Measurements from ENCODE around the gene GAS2L2.
"Not testable (repeated sequence)": the region's sequence is repeated elsewhere in the genome, so short reads cannot be mapped to it uniquely, and the experiment has no call there.

The GAS2L2 gene

DNA sequence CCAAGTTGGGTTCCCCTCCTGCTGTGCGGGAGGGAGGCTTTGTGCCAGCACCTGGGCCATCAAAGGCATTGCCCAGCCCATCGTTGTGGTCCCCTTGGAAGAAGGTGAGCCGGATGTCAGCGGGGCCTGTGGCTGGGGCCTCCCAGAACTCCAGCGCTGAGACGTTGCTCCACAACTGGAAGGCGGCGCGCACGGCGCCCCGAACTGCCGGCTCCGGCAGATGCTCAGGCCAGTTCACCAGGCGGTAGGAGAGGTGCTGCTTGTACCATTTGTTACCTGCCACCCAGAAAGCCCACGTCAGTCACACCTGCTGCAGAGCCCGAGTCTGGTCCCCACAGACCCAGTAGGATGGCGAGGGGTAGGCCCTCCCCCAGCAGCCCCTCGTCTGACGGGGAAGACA is 20.1 kb upstream of the GAS2L2 start:
- DNase-seq, result no peak

DNA sequence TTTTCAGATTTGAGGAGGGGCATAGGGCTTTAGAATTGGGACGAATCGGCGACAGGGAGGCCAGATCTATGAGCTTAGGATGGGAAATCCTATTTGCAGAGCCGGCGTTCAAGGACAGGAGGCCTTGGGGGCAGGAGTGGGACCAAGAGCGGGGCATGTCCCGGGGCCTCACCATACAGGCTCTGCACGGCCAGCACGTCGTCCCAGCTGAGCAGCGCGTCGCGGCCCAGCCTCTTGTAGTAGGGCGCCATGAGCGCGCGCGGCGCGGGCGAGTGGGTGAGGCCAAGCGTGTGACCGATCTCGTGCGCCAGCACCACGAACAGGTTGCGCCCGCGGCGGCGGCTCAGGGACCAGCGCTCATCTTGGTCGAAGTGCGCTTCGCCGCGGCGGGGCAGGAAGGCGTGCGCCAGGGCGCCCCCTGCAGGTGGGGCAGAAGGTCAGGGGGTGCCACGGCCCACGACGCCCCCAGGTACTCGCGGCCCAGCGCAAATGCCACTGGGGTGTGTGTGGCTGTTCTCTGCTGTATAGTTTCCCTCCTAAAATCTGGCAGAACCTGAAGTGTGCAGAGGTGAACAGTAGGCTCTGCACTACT is 17.0 kb upstream of the GAS2L2 start:
- DNase-seq, result no peak

DNA sequence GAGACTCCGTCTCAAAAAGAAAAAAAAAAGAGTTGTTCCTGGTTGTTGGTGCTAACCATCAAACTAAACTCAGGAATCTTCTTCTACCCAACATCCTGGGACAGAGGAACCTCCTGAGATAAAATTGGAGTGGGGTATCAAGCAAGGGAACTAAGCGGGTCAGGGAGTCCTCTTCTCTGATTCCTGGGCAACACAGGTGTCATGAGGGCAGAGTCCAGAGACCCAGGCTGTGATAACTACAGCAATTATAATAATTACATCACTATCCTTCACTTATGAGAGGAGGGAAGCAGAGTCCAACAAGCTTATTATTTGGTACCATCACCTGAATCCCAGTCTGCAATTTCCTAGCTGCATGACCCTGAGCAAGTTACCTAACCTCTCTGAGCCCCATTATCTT is 15.8 kb upstream of the GAS2L2 start:
- DNase-seq, result no peak

DNA sequence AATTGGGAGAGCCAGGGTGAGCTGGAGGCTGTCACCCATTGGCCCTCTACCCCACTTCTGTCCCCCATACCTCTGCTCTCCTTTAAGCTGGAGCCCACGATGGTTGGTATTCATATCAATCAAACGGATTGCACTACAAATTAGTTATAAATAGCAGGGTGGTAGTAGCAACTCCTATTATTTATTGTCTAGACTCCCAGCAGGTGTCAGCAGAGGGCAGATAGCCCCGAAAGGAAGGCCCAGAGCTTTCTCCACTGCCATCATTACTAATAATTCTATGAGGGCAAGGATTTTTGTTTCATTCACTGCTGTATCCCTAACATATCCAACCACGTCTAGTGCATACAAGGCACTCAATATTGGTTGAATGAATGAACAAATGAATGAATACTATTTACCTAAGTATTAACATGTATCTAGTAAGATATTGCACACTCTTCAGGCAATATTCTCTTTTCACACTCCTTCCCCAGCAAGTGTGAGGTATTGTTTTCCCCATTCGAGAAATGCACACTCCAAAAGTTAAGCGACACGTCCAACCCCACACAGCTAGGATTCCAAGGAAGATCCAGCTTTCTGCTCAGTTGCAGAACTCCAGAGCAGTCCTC is 14.0 kb upstream of the GAS2L2 start:
- peak in 1 of 2 donors; percentile 37 for DNase-seq

DNA sequence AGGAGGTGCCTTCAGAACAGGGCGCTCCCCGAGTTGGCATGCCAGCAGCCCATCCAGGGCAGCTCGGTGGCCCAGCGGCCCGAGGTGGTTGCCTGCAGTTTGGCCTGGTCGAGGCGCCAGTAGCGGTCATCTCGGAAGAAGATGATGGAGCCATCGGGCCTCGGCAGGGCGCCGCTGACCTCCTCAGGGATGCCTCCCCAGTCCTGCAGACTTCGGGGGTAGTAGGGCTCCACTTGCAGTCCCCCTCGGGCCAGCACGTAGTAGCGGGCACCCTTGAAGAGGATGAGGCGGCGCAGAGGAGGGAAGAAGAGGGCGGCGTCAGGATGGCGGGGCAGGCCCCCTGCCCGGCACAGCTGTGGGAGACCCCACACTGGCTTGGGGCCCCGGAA is 13.4 kb upstream of the GAS2L2 start:
- no peak for DNase-seq

DNA sequence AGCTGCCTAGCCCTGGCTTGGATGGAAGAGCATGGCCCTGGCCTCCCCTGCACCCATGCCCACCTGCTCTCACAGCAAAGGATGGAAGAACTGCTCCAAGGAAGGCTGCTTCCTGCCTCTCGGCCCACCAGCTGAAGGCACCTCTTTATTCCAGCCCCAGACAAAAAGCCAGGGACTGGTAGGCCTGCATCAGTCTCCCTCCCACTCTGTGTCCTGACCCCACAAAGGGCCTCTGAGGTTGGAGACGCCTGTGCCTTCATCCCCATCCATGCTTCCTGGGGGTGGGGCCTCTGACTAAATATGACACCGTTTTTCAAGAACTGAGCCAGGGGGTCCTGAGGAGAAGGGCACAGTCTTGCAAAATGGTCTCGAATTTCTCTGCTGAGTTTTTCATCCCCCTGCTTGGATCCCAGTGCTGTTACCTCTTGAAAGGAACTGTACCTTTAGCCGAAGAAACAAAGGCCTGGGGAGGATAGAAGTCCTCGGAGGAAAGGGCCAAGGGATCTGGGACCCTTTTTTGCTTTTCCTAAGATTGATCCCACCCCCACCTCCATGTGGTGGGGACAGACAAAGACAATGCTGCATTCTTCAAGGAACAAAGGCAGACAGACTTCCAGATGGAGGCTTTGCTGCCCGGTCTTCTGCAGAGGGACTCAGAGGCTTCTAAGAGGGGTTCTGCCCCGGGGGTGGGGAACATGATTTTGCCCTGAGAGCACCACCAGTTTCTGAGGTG is 12.9 kb upstream of the GAS2L2 start:
- no peak for DNase-seq

DNA sequence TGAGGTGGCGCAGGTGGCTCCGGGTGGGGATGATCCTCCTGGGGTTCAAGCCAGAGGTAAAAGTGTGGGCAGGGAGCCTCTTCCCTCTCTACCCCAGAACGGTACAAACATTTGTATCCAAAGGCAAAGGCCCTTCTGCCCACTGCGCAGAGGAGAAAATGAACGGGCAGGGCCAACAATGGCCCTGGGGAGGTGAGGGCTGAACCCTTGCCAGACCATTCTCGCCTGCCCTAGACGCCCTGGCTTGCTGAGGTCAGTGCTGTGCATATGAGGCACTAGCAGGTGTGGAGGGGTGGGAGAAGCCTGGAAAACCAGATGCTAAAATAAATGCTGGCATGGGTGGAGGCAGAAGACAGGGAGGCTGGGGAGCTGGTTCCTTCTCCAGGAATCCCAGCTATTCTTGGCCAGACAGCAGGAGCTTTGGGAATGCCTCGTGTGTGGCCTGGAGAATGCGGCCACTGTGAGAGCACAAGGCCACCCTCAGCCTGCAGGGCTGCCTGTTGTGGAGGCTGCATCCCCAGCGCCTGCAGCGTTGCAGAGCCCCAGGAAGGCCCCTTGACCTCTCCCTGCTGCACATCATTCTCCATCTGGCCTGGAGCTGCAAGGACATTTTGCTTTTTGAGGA is 12.2 kb upstream of the GAS2L2 start:
- no peak for DNase-seq

DNA sequence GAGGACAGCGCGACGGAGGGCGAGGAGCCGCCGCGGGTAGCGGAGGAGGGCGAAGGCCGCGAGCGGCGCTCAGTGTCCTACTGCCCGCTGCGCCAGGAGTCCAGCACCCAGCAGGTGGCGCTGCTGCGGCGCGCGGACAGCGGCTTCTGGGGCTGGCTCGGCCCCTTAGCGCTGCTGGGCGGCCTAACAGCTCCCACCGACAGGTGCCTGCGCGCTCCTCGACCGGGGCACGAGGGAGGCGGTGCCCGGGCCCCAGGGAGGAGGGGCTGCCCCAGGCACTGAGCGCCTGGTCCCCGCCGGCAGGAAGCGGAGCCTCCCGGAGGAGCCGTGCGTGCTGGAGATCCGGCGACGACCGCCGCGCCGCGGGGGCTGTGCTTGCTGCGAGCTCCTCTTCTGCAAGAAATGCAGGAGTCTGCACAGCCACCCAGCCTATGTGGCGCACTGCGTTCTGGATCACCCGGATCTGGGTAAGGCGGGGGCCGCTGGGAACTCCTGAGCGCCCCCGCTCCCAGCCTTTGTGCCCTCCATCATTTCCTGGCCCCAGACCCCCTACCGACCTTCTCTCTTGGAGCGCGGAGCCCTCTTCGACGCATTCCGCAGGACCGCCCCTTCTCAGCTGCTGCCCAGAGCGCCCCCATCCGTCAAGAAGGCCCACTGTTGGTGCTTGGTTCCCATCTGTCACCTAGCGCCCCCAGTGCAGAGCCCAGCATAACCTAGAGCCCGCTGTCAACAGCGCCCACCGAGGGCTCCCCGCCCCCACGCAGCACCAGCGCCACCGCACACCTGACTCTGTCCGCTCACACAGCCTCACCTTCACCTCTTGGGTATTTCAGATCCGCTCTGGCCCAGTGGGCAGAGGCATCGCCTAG is 11.3 kb upstream of the GAS2L2 start:
- DNase-seq, result peak; percentile 76 to 93

DNA sequence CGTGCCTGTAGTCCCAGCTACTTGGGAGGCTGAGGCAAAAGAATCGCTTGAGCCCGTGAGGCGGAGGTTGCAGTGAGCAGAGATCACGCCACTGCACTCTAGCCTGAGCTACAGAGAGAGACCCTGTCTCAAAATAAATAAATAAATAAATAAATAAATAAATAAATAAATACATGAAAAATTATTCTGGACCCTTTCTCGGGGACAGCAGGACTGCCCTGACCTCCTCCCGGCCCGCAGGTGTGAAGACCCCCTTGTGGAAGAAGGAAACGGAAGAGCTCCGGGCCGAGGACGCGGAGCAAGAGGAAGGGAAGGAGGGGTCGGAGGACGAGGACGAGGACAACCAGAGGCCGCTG is 10.7 kb upstream of the GAS2L2 start:
- DNase-seq, result no peak

DNA sequence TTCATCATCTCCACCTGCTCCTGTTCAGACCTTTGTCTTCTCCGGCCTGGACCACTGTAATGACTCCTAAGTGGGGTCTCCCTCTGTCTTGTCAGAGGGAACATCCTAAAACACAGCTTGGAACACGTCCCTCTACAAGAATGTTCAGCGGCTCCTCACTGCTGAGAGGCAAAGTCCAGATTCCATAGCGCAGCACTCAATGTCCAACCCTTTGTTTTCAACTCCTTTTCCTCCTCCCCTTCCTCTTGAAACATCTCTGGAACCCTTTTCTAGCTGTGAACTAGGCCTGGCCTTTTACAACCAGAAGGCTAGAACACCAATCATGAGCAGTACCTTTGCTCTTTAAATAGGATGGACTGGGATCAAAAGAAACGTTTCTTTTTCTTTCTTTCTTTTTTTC is 8.6 kb upstream of the GAS2L2 start:
- no peak for DNase-seq

DNA sequence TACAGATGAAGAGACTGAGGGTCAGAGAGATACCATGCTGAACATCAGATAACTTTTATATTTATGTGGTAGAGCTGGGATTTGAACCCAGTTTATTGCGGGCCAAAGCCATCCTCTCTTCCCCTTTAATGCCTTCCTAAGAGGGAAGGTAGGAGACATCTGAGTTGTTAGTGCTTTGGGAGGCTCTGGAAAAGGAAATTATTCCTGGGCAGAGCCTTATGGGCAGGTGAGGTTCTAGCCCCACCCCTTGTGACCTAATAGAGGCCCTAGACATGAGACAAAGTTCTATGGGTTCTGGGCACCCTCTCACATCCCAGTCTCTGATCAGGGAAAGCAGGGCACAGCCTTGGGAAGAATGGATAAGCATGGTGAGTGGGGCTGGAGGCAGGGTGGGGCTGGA is 7.5 kb upstream of the GAS2L2 start, which contains the start of gene C17orf50:
Gene C17orf50 (plus strand): TSS at position 301 of the 400 bp plus-strand sequence. CDS start 55 bp downstream, at position 356.
- DNase-seq, result no peak

DNA sequence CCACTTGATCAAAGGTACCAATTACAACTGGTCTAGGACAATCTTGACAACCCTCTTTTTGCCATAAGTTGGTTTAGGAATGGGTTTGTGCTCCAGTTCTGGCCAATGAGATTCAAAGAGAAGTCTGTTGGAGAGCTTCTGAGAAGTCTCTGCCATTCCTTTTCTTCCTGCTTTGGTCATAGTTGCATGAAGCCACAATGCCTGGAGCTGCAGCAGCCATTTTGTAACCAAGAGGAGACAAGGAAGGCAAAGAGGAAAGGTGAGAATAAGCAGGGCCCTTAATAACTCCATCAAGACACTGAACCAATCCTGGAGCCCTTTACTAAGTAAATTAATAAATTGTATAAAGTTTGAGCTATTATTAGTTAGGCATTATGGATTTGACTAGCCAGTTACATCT is 4.2 kb upstream of the GAS2L2 start:
- no peak for DNase-seq

DNA sequence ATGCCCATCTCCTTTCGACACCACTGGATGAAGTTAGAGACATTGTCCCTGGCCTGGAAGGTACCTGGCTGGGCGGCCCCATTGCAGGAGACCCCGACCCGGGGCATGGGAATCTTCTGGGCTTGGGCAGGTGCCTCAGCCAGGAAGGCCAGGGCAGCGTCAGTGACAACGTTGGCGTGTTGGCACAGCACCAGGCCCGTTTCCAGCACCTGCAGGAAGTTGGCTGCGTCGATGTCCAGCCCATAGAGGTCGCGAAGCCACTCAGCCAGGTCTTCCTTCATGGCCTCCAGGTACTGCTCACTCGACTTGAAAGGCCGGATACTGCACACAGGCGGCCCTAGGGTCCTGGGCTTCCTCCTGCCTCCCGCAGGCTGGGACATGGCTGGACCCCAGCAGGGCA is 568 bp downstream of the GAS2L2 start:
- DNase-seq, result no peak

DNA sequence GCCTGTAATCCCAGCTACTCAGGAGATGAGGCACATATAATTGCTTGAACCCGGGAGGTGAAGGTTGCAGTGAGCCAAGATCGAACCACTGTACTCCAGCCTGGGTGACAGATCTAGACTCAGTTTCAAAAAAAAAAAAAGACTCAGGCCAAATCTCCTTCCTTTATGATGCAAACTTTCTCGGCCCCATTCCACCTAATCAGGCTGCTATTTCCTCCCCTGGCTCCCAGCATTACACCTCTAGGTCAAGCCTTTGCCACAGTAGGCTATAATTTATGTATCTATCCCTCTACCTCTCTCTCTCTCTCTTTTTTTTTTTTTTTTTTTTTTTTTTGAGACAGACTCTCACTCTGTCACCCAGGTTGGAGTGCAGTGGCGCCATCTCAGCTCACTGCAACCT is 1.5 kb downstream of the GAS2L2 start:
- DNase-seq, result not testable (repeated sequence)

DNA sequence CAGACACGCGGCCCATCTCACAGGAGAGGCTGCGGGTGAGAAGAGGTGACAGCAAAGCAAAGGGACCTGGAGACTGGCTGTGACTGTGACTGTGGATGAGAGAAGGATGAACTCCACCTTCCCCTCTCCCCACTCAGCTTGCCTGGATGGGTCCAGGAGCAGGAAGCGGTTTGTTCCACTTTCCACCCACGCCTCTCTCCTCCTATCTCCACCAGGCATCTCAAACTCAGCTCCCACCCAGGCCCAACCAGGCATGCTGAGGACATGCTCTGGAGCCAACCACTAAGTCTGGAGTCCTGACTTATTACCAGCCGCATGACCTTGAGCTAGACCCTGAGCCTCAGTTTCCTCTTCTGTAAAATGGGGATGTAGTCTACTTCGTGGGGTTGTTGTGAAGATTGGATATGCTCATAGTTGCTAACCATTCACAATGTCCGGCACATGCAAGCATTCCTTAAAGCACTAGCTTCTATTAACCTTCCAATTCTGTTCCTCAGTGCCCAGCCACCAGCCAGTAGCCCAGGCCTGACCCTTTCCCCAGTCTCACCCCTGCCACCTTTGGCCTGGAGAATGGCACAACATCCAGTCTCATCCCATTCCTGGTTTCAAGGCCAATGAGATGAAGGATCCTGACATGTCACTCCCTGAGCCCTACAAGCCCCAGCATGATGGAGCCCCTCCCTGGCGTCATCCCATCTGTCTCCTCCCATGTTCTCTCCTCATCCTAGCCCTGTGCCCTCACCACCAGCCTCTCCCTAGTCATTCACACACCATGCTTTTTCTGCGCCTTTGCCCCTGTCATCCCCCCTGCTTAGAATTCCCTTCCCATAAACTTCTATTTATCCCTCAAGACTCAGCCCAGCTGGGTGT is 2.3 kb downstream of the GAS2L2 start:
- DNase-seq, result no peak

DNA sequence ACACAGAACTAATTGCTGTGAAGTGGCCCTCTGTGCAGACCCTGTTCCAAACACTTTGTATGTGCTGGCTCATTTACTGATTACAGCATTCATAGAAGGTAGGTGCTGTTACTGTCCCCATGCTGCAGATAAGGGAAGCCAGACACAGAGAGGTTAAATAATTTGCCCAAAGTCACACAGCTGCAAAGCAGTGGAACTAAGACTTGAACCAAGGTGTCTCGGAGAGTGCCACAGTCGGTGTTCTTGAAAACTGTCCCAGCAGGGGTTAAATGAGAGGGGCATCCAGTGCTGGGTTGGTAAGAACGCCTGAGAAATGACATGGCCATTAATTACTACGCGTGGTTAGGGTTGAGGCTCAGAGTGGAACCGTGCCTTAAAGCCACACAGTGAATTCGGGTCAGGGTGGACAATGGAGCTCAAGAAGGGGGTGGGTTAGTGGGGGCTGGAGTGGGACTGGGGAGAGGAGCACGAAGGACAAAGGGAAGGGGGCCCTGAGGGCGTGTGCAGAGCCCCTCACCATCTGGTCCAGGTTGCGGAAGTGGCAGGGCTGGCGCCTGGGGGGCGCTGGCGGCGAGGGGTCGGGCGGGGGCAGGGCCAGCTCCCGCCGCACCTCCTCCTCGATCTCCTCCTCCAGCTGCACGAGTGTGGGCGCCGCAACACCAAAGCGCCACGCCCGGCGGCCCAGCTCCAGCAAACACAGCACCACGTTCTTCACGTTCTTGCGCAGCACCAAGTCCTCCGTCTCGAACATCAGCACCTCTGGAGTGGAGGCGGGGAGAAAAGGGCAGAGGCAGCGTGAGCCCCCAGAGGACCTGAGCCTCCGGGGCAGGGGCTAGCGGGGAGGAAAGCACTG is 3.3 kb downstream of the GAS2L2 start:
- no peak for DNase-seq

DNA sequence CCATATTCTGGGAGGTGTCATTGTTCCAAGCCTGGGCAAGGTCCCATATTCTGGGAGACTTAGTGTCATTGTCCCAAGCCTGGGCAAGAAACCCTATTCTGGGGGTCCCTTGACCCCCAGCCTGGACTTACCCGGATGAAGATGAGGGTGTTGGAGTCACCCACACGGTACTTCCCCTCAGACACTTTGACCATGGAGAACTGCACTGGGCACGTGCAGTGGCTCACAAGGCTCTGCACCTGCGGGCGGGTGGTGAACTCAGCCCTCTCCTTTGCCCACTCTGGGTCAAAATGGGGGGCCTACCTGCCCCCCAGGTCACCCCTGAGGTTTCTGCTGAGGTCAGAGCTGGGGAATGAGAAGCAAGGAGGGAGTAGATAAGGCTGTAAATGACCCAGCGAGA is 4.1 kb downstream of the GAS2L2 start:
- DNase-seq, result no peak

DNA sequence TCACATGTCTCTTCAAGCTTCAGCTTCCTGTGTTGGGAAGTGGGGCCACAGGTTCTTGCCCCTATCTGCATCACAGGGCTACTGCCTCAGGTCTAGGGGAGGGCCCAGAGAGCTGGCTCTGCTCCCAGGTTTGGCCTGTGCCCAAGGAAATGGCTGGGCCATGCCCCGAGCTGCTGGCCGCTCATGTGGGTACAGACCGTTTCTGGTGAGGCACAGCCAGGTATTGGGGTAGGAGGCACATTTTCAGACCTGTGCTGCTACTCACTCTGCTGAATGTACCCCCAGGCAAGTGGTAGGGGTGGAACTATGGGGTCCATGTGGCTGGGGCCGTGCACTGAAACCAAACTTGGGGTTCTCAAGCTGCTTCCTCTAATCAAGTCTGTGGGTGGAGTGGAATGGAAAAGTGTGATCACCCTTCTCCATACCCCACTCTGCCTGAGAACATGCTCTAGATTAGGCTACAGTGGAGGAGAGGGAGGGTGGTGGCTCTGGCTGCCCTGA is 4.6 kb downstream of the GAS2L2 start:
- DNase-seq, result no peak

DNA sequence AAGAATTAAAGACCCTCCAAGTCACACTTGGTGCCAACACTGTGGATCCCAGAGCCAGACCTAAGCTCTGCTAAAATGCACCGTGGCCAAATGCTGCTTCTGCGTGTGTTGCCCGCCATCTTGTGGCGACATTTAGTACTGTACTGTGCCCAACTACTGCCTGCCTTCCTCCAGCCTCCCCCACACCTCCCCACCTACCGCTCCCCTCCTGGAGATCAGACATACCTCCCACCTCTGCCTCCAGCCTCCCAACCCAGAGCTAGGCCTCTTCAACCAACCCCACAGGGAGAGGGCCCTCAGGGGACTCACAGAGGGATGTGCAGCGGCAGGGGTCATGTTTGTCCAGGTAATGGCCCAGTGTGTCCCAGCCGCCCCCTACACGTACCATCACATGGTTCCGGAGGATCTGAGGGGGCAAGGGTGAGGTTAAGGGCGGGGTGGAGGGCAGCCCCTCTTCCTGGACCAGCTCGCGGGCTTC is 5.5 kb downstream of the GAS2L2 start:
- DNase-seq, result peak; percentile 47 to 88

DNA sequence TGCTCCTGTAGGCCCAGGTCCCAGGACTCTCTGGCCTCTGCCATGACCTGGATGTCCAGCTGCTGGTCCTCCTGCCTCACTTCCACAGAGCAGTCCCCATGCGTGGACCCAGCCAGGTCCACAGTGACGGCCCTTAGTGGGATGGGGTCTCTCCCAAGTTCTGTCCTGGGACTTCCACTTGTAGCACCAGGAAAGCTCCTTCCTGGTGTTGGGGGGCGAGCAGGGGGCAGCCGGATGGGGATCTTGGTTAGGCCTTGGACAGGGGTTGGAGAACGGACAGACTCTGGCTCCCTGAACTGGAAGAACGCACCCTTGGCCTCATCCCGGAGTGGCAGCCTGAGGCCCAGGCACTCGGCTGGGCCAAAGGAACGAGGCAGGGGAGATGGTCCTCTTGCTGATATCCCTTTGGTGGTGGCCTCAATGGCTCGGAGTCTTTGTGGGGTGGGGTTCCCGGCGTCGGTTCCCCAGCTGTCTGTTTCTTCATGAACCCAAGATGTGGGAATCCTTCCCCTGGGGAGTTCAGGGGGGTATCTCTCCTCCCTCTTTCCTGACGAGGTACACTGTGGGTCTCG is 7.2 kb downstream of the GAS2L2 start:
- DNase-seq, result no peak

Data from inflammatory macrophage treated with lipopolysaccharide for 1 hour (primary cell).